Measurements from ENCODE around the gene NUFIP1.
"Not testable (repeated sequence)": the region's sequence is repeated elsewhere in the genome, so short reads cannot be mapped to it uniquely, and the experiment has no call there.

NUFIP1 gene

GRCh38 chr13:44969551-44970484, 19.5 kb downstream of the NUFIP1 start:
- no peak for DNase-seq

GRCh38 chr13:44968434-44968815, 20.8 kb downstream of the NUFIP1 start:
- no peak for DNase-seq

GRCh38 chr13:44967704-44968433, 21.4 kb downstream of the NUFIP1 start:
- DNase-seq, result no peak

- DNase-seq, result no peak
Observed at GRCh38 chr13:44961997-44962396, 27.3 kb downstream of the NUFIP1 start.

- DNase-seq, result no peak
Observed at GRCh38 chr13:44955406-44955805, 33.9 kb downstream of the NUFIP1 start.

GRCh38 chr13:44954224-44954623, 35.0 kb downstream of the NUFIP1 start:
- no peak for DNase-seq

GRCh38 chr13:44952671-44953070, 36.6 kb downstream of the NUFIP1 start:
- DNase-seq, result no peak

GRCh38 chr13:44951184-44951583, 38.1 kb downstream of the NUFIP1 start:
- no peak for DNase-seq

- not testable (repeated sequence) for DNase-seq
Observed at GRCh38 chr13:44943411-44943810, 45.9 kb downstream of the NUFIP1 start.

GRCh38 chr13:44938854-44939253, 50.4 kb downstream of the NUFIP1 start:
- no peak for DNase-seq

GRCh38 chr13:44936246-44936645, 53.0 kb downstream of the NUFIP1 start:
- no peak for DNase-seq

GRCh38 chr13:44934724-44935123, 54.5 kb downstream of the NUFIP1 start:
- DNase-seq, result no peak

- DNase-seq, result no peak
Observed at GRCh38 chr13:44932850-44933251, 56.4 kb downstream of the NUFIP1 start.

GRCh38 chr13:44932171-44932849, 57.0 kb downstream of the NUFIP1 start:
- DNase-seq, result no peak

GRCh38 chr13:44930963-44931623, 58.2 kb downstream of the NUFIP1 start:
- no peak for DNase-seq

GRCh38 chr13:44930280-44930679, 59.0 kb downstream of the NUFIP1 start:
- DNase-seq, result no peak

- no peak for DNase-seq
Observed at GRCh38 chr13:44929692-44930091, 59.6 kb downstream of the NUFIP1 start.

- DNase-seq, result no peak
Observed at GRCh38 chr13:44927968-44928367, 61.3 kb downstream of the NUFIP1 start.

GRCh38 chr13:44921931-44922758, 67.1 kb downstream of the NUFIP1 start:
- no peak for DNase-seq

- DNase-seq, result no peak
Observed at GRCh38 chr13:44921246-44921877, 67.9 kb downstream of the NUFIP1 start.

- no peak for DNase-seq
Observed at GRCh38 chr13:44920013-44920412, 69.3 kb downstream of the NUFIP1 start.

Data from central memory CD4-positive, alpha-beta T cell (primary cell).